GM19438 (cell line): ENCODE results near the gene CCDC85B.

Experiments
- ATAC-seq: cut with Tn5 transposase; IDR thresholded peaks from one replicate; pipeline ENCODE4 v1.9.1; 2021; ENCODE audit warnings: low read depth; ENCODE audit not compliant: unreplicated experiment

The CCDC85B gene

DNA sequence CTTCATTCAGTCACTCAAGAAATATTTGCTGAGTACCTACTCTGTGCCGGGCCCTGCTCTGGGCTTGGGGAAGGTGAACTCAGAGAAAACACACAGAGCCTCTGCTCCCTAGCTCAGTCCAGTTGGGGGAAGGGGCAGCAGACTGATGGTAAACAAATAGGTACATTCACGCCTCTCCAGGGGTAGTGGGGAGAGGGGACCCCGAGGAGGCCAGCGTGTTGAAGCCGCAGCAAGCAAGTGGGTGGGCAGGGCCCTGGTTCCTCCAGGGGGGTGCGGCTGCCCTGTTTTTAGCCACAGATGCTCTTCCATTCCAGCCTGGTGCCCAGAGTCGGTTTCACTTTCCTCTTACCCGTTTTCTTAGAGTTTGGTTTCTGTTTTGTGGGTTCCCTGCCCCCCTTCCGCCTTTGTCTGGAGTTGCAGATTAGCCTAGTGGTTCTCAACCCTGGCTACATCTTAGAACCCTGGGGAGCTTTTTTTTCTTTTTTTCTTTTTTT lies 37.5 kb downstream of the CCDC85B start:
- peak; percentile 66 for ATAC-seq

DNA sequence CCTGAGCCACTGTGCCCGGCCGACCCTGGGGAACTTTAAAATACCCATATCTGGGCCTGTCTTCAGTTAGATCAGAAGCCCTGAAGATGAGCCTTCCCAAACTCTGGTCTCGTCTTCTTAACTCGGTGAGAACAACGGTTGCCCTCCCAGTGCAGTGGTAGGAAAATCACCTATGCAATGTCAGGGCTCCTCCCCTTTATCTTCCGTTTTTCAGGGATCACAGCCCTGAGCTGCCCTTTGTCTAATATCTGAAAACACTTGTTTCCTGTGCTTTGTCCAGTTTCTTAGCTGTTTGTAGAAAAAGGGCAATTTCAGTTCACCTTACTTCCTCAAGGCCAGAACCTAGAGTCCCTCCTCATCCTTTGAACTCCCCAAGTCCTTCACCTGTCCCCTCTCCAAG lies 38.2 kb downstream of the CCDC85B start:
- ATAC-seq, result no peak

DNA sequence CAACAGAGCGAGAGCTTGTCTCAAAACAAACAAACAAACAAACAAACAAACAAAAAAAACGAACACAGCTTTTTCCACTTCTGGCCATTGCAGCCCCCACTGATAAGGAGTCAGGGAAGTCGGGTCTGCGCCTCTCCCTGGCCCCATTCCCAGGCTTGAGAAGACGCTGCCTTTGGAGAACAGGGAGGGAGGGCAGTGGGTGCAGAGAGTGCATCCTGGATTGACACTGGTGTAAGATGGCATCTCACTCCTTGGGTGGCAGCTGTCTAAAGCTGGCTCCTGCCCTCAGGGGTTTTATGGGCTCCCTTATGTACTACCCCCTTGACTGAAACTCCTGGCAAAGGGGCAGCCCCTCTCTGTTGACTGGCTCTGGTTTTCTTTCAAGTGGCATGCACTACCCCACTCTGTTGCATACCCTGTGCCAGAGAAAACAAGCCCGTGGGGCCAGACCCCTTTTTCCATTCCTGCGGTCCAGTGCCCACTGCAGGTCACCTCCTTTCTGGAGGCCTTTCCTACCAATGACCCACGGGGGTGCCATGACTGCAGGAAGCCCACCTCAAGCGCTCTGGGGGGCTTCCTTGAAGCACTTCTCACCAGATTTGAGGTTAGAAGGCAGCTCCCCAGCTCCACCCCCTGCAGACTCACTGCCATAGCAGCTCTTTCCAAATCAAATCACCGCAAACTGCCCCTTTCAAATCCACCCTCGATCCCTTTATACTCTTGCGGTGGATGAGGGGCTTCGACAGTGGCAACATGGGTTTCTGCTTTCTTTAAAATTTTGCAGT lies 41.5 kb downstream of the CCDC85B start:
- no peak for ATAC-seq

DNA sequence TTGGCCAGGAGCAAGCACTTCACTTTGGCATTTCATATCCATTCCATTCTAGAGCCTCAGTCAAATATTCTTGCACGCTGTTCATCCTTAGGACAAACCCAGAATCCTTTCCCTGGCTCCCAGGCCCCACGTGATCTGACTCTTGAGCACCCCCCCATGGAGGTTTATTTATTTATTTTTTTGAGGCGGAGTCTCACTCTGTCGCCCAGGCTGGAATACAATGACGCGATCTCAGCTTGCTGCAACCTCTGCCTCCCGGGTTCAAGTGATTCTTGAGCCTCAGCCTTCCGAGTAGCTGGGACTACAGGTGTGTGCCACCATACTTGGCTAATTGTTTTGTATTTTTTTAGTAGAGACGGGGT lies 42.1 kb downstream of the CCDC85B start:
- ATAC-seq, result no peak

DNA sequence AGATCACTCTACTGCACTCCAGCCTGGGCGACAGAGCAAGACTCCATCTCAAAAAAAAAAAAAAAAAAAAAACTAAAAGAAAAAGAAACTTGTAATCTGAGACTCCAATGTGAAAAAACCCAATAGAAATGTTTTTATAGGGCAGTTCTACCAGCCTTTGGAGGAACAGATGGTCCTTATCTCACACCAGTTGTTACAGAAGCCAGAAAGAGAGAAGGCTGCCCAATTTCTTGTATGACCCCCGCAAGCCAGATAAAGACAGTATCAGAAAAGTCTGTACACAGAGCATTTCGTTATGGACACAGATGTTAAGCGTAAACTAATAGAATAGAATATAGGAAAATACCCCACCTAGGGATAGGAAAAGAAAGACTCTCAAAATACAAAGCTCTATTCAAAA lies 43.5 kb downstream of the CCDC85B start:
- no peak for ATAC-seq

DNA sequence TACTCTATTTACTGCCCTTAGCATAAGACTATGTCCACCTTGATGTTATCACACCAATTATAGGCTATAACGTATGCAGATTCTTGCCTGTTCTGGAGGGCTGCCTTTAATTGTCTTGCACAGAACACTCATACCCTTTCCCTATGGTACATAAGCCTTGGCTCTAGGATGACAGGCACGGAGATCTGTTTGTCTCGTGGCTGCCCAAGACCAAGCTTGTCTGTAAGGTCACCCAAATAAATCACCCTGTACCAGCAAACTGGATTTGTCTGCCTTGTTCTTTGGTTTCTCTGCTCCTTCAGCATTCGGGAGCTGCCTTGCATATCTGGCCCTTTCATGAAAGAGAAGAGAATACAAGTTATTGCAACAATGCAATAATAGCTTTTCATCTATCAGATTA lies 47.3 kb downstream of the CCDC85B start:
- ATAC-seq, result no peak
